K562 (cell line): ENCODE data around the gene ME3.

Experiments
- CTCF ChIP-seq, 3 experiments: IDR thresholded peaks in 2 of 3; conservative IDR thresholded peaks in 1 of 3; 2 replicates each; pipeline ENCODE4 v1.5.1; 2011 to 2012; ENCODE audit warnings: low read length in 3 of 3, mild to moderate bottlenecking in 3 of 3, control low read depth in 2 of 3, improper control_type of control experiment in 1 of 3, inconsistent platforms in 1 of 3, low read depth in 1 of 3, mixed read lengths in 1 of 3, moderate library complexity in 1 of 3; ENCODE audit not compliant: insufficient read depth in 2 of 3
- MYC ChIP-seq, 2 experiments: fragments of 250-450 bp in 1 of 2; sonication (Bioruptor Pico) in 1 of 2; IDR thresholded peaks; 2 replicates each; pipeline versions ENCODE4 v1.5.1 to v1.6.1; 2012 to 2021; ENCODE audit warnings: low read depth in 2 of 2, borderline replicate concordance in 1 of 2, improper control_type of control experiment in 1 of 2, low read length in 1 of 2, mild to moderate bottlenecking in 1 of 2, moderate library complexity in 1 of 2

DNA sequence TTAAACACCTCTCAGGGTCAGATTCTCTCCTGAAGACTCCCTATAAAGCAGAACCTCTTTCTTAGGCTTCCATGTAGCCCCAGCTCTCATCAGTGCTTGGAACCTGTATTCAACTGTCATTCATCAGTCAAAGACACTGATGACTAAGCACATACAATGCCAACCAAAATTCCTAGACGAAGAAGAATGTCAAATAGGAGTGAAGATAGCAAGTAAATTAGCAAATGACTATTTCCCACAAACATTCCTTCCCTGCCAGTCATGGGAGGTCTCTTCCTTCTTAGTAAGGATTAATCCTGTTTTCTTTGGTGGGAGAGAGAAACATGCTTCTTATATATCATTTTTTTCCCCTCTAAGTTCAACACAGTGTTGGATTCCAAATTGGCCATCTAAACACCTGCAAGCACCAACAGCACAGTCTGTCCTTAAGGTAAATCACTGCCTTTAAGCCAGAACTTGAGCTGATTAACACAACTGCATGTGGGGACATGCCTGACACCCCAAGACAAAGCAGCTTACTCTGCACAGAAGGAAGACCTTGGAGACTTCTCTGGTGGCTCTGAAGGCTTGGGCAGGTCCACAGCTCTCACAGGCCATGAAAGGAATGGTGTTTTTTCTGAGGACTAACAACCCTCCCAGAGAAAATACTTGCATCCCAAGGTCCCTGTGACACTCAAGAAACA is 47.5 kb upstream of the ME3 start:
- no peak for TF ChIP-seq MYC (IDR thresholded peaks at IDR 0.05; ENCODE audit: low read depth, low read length)
- TF ChIP-seq MYC (CRISPR knock-in tag; IDR thresholded peaks at IDR 0.05; ENCODE audit: borderline replicate concordance, low read depth), result no peak
- no peak for TF ChIP-seq CTCF (IDR thresholded peaks at IDR 0.05 in 2 of 3, conservative IDR thresholded peaks at IDR 0.05 in 1 of 3; ENCODE audit: insufficient read depth in 2 of 3, low read depth in 1 of 3, low read length in 3 of 3)
